Measurements from ENCODE around the gene ACP1. TPM values are rescaled to one million over a fixed set of nuclear protein-coding genes. Genes with fewer than 3 reads are reported as not detected.
A peak's percentile ranks its signal among the peaks of the same experiment; 100 is the strongest.

The ACP1 gene
- total RNA-seq, 2 donors from 2014 or later: 111 to 144 TPM

DNA sequence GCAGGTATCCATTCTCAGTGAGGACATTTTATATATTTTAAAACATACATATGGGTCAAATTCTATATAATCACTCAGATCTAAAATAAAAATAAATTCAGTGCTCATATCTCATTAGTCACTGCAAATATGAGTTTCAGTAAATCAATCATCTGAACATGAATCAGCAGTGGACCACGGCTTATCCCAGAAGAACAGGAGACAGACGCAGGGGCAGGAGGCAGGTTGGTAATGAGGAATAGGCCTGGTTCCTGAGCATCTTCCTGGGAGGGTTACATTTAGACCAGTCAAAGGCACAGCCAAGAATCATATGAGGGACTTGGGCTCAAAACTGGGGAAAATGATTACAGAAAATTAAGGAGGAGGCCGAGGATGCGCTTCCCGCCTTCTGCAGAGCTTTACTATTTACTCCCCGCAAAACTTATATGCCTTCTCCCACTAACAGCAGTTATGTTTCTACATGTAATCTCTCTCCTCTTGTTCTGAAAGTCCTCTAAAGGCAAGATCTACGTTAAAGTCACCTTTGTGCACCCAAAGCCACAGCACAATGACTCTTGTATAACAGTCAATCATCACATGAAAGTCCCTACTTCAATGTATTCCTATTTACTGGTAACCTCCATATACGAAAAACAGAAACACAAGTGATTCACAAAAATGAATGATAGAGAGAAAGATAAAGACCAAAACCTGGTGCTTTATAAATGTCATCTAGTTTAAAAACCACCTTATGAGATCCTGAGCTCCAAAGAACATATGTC lies 36.0 kb upstream of the ACP1 start:
- Mint-ChIP-seq H3K9me3 (no peaks in the 10 kb centered on the region), H3K4me3 (no peak overlapping the region), H3K4me1 (peaks cover 3% of the 10 kb centered on the region), H3K27ac (no peak overlapping the region), H3K36me3 (ENCODE audit: low read depth) (peaks cover 47% of the 10 kb centered on the region), H3K27me3 (ENCODE audit: insufficient read depth) (no peaks in the 10 kb centered on the region)
- DNase-seq: no peak
- Histone ChIP-seq H3K27ac (ENCODE audit: low read depth, low read length) (no peak overlapping the region), H3K27me3 (ENCODE audit: control insufficient read depth, insufficient read depth, low read length, poor library complexity, severe bottlenecking) (no peaks in the 10 kb centered on the region), H3K4me1 (ENCODE audit: control insufficient read depth, insufficient read depth, low read length) (no peaks in the 10 kb centered on the region), H3K9ac (ENCODE audit: extremely low read depth, low read length, poor library complexity, severe bottlenecking) (no peak overlapping the region), H3K36me3 (ENCODE audit: control insufficient read depth, insufficient read depth, low read length) (peaks cover 4% of the 10 kb centered on the region), H3K9me3 (ENCODE audit: control insufficient read depth, low read length) (no peaks in the 10 kb centered on the region), H3K4me3 (ENCODE audit: low read length) (no peak overlapping the region)
- 94 to 100% methylated on average over 6 to 8 of the region's 8 CpGs for WGBS, 2 experiments (ENCODE audit: insufficient coverage in 1 of 2, insufficient read length in 1 of 2)
- TF ChIP-seq, protein P1, sequence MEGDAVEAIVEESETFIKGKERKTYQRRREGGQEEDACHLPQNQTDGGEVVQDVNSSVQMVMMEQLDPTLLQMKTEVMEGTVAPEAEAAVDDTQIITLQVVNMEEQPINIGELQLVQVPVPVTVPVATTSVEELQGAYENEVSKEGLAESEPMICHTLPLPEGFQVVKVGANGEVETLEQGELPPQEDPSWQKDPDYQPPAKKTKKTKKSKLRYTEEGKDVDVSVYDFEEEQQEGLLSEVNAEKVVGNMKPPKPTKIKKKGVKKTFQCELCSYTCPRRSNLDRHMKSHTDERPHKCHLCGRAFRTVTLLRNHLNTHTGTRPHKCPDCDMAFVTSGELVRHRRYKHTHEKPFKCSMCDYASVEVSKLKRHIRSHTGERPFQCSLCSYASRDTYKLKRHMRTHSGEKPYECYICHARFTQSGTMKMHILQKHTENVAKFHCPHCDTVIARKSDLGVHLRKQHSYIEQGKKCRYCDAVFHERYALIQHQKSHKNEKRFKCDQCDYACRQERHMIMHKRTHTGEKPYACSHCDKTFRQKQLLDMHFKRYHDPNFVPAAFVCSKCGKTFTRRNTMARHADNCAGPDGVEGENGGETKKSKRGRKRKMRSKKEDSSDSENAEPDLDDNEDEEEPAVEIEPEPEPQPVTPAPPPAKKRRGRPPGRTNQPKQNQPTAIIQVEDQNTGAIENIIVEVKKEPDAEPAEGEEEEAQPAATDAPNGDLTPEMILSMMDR (conservative IDR thresholded peaks at IDR 0.05): no peak

- Histone ChIP-seq H3K27me3 (ENCODE audit: control insufficient read depth, insufficient read depth, low read length, poor library complexity, severe bottlenecking) (no peaks in the 10 kb centered on the region), H3K9ac (ENCODE audit: extremely low read depth, low read length, poor library complexity, severe bottlenecking) (no peak overlapping the region), H3K9me3 (ENCODE audit: control insufficient read depth, low read length) (no peaks in the 10 kb centered on the region), H3K36me3 (ENCODE audit: control insufficient read depth, insufficient read depth, low read length) (peaks cover 3% of the 10 kb centered on the region), H3K4me3 (ENCODE audit: low read length) (no peak overlapping the region), H3K4me1 (ENCODE audit: control insufficient read depth, insufficient read depth, low read length) (no peaks in the 10 kb centered on the region), H3K27ac (ENCODE audit: low read depth, low read length) (no peak overlapping the region)
- H3K4me1 Mint-ChIP-seq: peaks cover 3% of the 10 kb centered on the region
- no peaks in the 10 kb centered on the region for H3K27me3 Mint-ChIP-seq (ENCODE audit: insufficient read depth)
- DNase-seq: no peak
- 91 to 95% methylated on average over 7 to 9 of the region's 9 CpGs for WGBS, 2 experiments (ENCODE audit: insufficient coverage in 1 of 2, insufficient read length in 1 of 2)
- peaks cover 40% of the 10 kb centered on the region for H3K36me3 Mint-ChIP-seq (ENCODE audit: low read depth)
- no peak overlapping the region for H3K4me3 Mint-ChIP-seq
- no peak overlapping the region for H3K27ac Mint-ChIP-seq
- H3K9me3 Mint-ChIP-seq: peaks cover 2% of the 10 kb centered on the region
- TF ChIP-seq, protein P1 (conservative IDR thresholded peaks at IDR 0.05): no peak
Measured at GRCh38 chr2:231521-232185, 33.1 kb upstream of the ACP1 start.

- Mint-ChIP-seq H3K9me3 (peaks cover 2% of the 10 kb centered on the region), H3K36me3 (ENCODE audit: low read depth) (peaks cover 38% of the 10 kb centered on the region), H3K4me3 (no peak overlapping the region), H3K27ac (no peak overlapping the region), H3K4me1 (peaks cover 3% of the 10 kb centered on the region), H3K27me3 (ENCODE audit: insufficient read depth) (no peaks in the 10 kb centered on the region)
- Histone ChIP-seq H3K36me3 (ENCODE audit: control insufficient read depth, insufficient read depth, low read length) (no peaks in the 10 kb centered on the region), H3K4me3 (ENCODE audit: low read length) (no peak overlapping the region), H3K4me1 (ENCODE audit: control insufficient read depth, insufficient read depth, low read length) (no peaks in the 10 kb centered on the region), H3K27ac (ENCODE audit: low read depth, low read length) (no peak overlapping the region), H3K9ac (ENCODE audit: extremely low read depth, low read length, poor library complexity, severe bottlenecking) (no peak overlapping the region), H3K27me3 (ENCODE audit: control insufficient read depth, insufficient read depth, low read length, poor library complexity, severe bottlenecking) (no peaks in the 10 kb centered on the region), H3K9me3 (ENCODE audit: control insufficient read depth, low read length) (no peaks in the 10 kb centered on the region)
- DNase-seq: peak; percentile 66
- WGBS, 2 experiments (ENCODE audit: insufficient coverage in 1 of 2, insufficient read length in 1 of 2): 64 to 65% methylated on average over 3 to 7 of the region's 7 CpGs
- TF ChIP-seq, protein P1 (conservative IDR thresholded peaks at IDR 0.05): no peak
Measured at GRCh38 chr2:233030-233429, 31.7 kb upstream of the ACP1 start.

Measured in endodermal cell (in vitro differentiated cells).